A549 (cell line): Measurements from ENCODE around the gene LHB.

Experiments used
- BCL3 ChIP-seq: fragments of >200 bp; sonication (Bioruptor Twin); formaldehyde crosslinking; IDR thresholded peaks from 3 replicates; pipeline ENCODE4 v1.6.1; 2016
- CBX8 ChIP-seq: fragments of 200-600 bp; sonication (generic); IDR thresholded peaks from 2 replicates; pipeline ENCODE4 v1.6.1; 2016
- CHD2 ChIP-seq: fragments of 150-350 bp; IDR thresholded peaks from 2 replicates; pipeline ENCODE4 v1.6.1; 2014; ENCODE audit warnings: low read length; ENCODE audit not compliant: partially characterized antibody
- CTCF ChIP-seq: fragments of >200 bp; sonication (Bioruptor Twin); formaldehyde crosslinking; IDR thresholded peaks from 3 replicates; pipeline ENCODE4 v1.5.1; 2016
- EHF ChIP-seq: fragments of 250-450 bp; sonication (Bioruptor Pico); IDR thresholded peaks from 2 replicates; pipeline ENCODE4 v1.5.0; 2020; ENCODE audit warnings: mild to moderate bottlenecking
- EP300 ChIP-seq, 2 experiments: fragments of >200 bp; sonication (Bioruptor Twin); formaldehyde crosslinking; IDR thresholded peaks; 2 replicates in 1 of 2; 3 replicates in 1 of 2; pipeline ENCODE4 v1.6.1; 2016 to 2017
- HES2 ChIP-seq: fragments of >200 bp; sonication (Bioruptor Twin); formaldehyde crosslinking; IDR thresholded peaks from 2 replicates; pipeline ENCODE4 v1.6.1; 2016
- HOXB5 ChIP-seq: fragments of 250-450 bp; sonication (Bioruptor Pico); IDR thresholded peaks from 2 replicates; pipeline ENCODE4 v1.5.0; 2020; ENCODE audit warnings: mild to moderate bottlenecking, moderate library complexity
- POLR2A ChIP-seq: IDR thresholded peaks from 2 replicates; pipeline ENCODE4 v1.6.1; 2012; ENCODE audit warnings: mild to moderate bottlenecking, low read length
- RAD21 ChIP-seq, 2 experiments: fragments of >200 bp in 1 of 2; sonication (Bioruptor Twin) in 1 of 2; formaldehyde crosslinking in 1 of 2; IDR thresholded peaks in 1 of 2; conservative IDR thresholded peaks in 1 of 2; 2 replicates in 1 of 2; 3 replicates in 1 of 2; pipeline ENCODE4 v1.6.1; 2012 to 2018; ENCODE audit warnings: inconsistent platforms in 1 of 2
- REST ChIP-seq: fragments of 200-600 bp; sonication (generic); IDR thresholded peaks from 2 replicates; pipeline ENCODE4 v1.6.1; 2016; ENCODE audit warnings: antibody characterized with exemption, mild to moderate bottlenecking, moderate library complexity
- SMC3 ChIP-seq: fragments of >200 bp; sonication (Bioruptor Twin); formaldehyde crosslinking; IDR thresholded peaks from 3 replicates; pipeline ENCODE4 v1.6.1; 2018; ENCODE audit warnings: inconsistent platforms
- USF2 ChIP-seq: fragments of 450-650 bp; IDR thresholded peaks from 2 replicates; pipeline ENCODE4 v1.6.1; 2014; ENCODE audit warnings: antibody characterized with exemption

GRCh38 chr19:49042177-49042576 is 25.3 kb upstream of the LHB start:
- TF ChIP-seq EHF (CRISPR knock-in tag), result no peak
- no peak for TF ChIP-seq CTCF
- TF ChIP-seq POLR2A, result no peak
- TF ChIP-seq REST, result no peak
- TF ChIP-seq SMC3, result no peak
- TF ChIP-seq USF2, result no peak
- no peak for TF ChIP-seq BCL3
- TF ChIP-seq HOXB5 (CRISPR knock-in tag), result no peak
- TF ChIP-seq CBX8, result no peak
- no peak for TF ChIP-seq RAD21 (conservative IDR thresholded peaks at IDR 0.05 in 1 of 2, IDR thresholded peaks at IDR 0.05 in 1 of 2)
- no peak for TF ChIP-seq EP300 (IDR thresholded peaks at IDR 0.05)
- no peak for TF ChIP-seq HES2
- no peak for TF ChIP-seq CHD2
